HEK293 (cell line): ENCODE results near the gene BEND2.

ENCODE experiments used
- ZNF211 ChIP-seq: fragments of 450-650 bp; formaldehyde crosslinking; IDR thresholded peaks from 2 replicates; pipeline ENCODE4 v1.5.1; 2016; ENCODE audit warnings: low read depth, missing biosample characterization, missing genetic modification characterization
- ZNF311 ChIP-seq: fragments of 450-650 bp; formaldehyde crosslinking; IDR thresholded peaks from 2 replicates; pipeline ENCODE4 v1.5.1; 2017; ENCODE audit warnings: missing biosample characterization, missing genetic modification characterization, borderline replicate concordance
- ZNF335 ChIP-seq: fragments of 450-650 bp; formaldehyde crosslinking; conservative IDR thresholded peaks from 2 replicates; pipeline ENCODE4 v1.5.1; 2016; ENCODE audit warnings: missing biosample characterization, missing genetic modification characterization
- TF ChIP-seq, protein P1 (sequence below): fragments of 450-650 bp; formaldehyde crosslinking; IDR thresholded peaks from 2 replicates; pipeline ENCODE4 v1.5.1; 2016; ENCODE audit warnings: missing biosample characterization, missing genetic modification characterization

DNA sequence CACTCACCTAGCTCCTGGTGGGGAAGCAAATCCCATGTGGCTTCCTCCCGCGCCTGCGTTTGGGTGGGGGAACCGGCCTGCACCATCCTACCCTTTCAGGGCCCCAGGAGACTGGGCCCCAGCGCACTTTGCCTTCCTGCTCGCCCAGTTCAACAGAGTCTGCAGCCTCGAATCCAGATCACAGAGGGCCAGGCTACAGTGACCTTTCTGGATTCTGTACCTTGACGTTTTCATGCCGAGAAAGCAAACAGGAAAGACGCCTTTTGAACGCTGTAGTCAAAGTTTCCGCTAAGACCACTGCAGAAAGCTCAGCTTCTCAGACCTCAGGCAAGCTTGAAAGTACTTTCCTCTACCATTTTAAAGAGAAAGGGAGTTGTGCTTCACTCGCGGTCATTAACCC, 7.4 kb upstream of the BEND2 start:
- TF ChIP-seq ZNF311 (tag by site-specific recombination) (no peak), ZNF211 (no peak), ZNF335 (tag by site-specific recombination) (no peak)
- TF ChIP-seq, protein P1, sequence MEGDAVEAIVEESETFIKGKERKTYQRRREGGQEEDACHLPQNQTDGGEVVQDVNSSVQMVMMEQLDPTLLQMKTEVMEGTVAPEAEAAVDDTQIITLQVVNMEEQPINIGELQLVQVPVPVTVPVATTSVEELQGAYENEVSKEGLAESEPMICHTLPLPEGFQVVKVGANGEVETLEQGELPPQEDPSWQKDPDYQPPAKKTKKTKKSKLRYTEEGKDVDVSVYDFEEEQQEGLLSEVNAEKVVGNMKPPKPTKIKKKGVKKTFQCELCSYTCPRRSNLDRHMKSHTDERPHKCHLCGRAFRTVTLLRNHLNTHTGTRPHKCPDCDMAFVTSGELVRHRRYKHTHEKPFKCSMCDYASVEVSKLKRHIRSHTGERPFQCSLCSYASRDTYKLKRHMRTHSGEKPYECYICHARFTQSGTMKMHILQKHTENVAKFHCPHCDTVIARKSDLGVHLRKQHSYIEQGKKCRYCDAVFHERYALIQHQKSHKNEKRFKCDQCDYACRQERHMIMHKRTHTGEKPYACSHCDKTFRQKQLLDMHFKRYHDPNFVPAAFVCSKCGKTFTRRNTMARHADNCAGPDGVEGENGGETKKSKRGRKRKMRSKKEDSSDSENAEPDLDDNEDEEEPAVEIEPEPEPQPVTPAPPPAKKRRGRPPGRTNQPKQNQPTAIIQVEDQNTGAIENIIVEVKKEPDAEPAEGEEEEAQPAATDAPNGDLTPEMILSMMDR (tag by site-specific recombination) = no peak
